ENCODE results near the gene EPN2. TPM values are rescaled to one million over a fixed set of nuclear protein-coding genes. Genes with fewer than 3 reads are reported as not detected.

The EPN2 gene
- total and polyA plus RNA-seq, 10 of the 15 experiments (the other 5 are each of a cell fraction or from before 2014, with no cell fraction given) = 0.26 to 8.4 (median 4.7) TPM

GRCh38 chr17:19287651-19288050 is 50.5 kb downstream of the EPN2 start:
- Histone ChIP-seq H3K27me3 (replicated peaks in 1 of 2; ENCODE audit: control insufficient read depth in 2 of 2, insufficient read depth in 2 of 2, low read length in 1 of 2) (no peaks in the 10 kb centered on the region; a peak in 2 of 4 replicates), H3K9me3 (replicated peaks; ENCODE audit: control insufficient read depth, insufficient read depth, low read length) (no peaks in the 10 kb centered on the region), H4K20me1 (ENCODE audit: control insufficient read depth, insufficient read depth) (0 out of 2 replicates have a peak, but pooled peaks cover 3% of the 10 kb centered on the region), H3K4me3 (no peak overlapping the region), H3K79me2 (ENCODE audit: control insufficient read depth, insufficient read depth, low read length) (no peaks in the 10 kb centered on the region), H3K36me3 (ENCODE audit: control insufficient read depth in 2 of 2, insufficient read depth in 2 of 2, low read length in 1 of 2) (no peaks in the 10 kb centered on the region), H2AFZ (ENCODE audit: control insufficient read depth, low read depth, low read length) (no peak overlapping the region), H3K27ac (ENCODE audit: control insufficient read depth, insufficient read depth) (no peak overlapping the region), H3K4me2 (ENCODE audit: control insufficient read depth, insufficient read depth) (no peak overlapping the region), H3K9ac (ENCODE audit: control insufficient read depth, insufficient read depth, low read length) (no peak overlapping the region), H3K4me1 (ENCODE audit: control insufficient read depth, insufficient read depth, low read length) (peaks cover 15% of the 10 kb centered on the region)
- ChIA-PET SMC1A (ENCODE audit: uncharacterized antibody, unreplicated experiment) (no interaction called here), POLR2A (no interaction called here), CTCF (no interaction called here), RAD21 (ENCODE audit: unreplicated experiment) (no interaction called here)
- TF ChIP-seq CHD1 (IDR thresholded peaks at IDR 0.05; ENCODE audit: low read depth, low read length) (no peak), FOXK2 (IDR thresholded peaks at IDR 0.05) (no peak), ESRRA (IDR thresholded peaks at IDR 0.05; ENCODE audit: low read length) (no peak), SRF (IDR thresholded peaks at IDR 0.05; ENCODE audit: low read depth in 2 of 2, low read length in 2 of 2) (no peak), HDAC2 (IDR thresholded peaks at IDR 0.05) (no peak), BCL11A (IDR thresholded peaks at IDR 0.05; ENCODE audit: low read depth, low read length) (no peak), MAX (IDR thresholded peaks at IDR 0.05; ENCODE audit: low read depth, low read length) (no peak), ZNF384 (IDR thresholded peaks at IDR 0.05; ENCODE audit: borderline replicate concordance, low read depth, low read length) (no peak), IRF4 (IDR thresholded peaks at IDR 0.05; ENCODE audit: low read depth, low read length) (no peak), ASH2L (IDR thresholded peaks at IDR 0.05; ENCODE audit: borderline replicate concordance, low read depth) (no peak), PRDM15 (CRISPR knock-in tag; IDR thresholded peaks at IDR 0.05) (no peak), GABPA (IDR thresholded peaks at IDR 0.05; ENCODE audit: low read depth) (no peak), RUNX3 (IDR thresholded peaks at IDR 0.05; ENCODE audit: low read length) (no peak), ELK1 (IDR thresholded peaks at IDR 0.05; ENCODE audit: low read depth, low read length) (no peak), STAT1 (conservative IDR thresholded peaks at IDR 0.05) (no peak), BMI1 (IDR thresholded peaks at IDR 0.05; ENCODE audit: borderline replicate concordance) (no peak), POLR2AphosphoS2 (IDR thresholded peaks at IDR 0.05; ENCODE audit: low read depth, low read length) (no peak)
- in situ Hi-C loops (cut with MboI) (no loop called here), intact Hi-C loops (cut with micrococcal nuclease; ENCODE audit: unreplicated experiment) (no loop called here)
- no peak for ATAC-seq
- no TSS peak for BruUV-seq (replicated peaks)
- FAIRE-seq = no peak
- WGBS (ENCODE audit: insufficient coverage, insufficient replicate concordance, low lambda C conversion rate, missing lambda C conversion rate) = 71% methylated on average over 2 of the region's 2 CpGs
- no peak for DNase-seq (ENCODE audit: low read depth, low spot score)

Data from GM12878 (cell line).